Measurements from ENCODE around the gene TTBK2. TPM values are rescaled to one million over a fixed set of nuclear protein-coding genes. Genes with fewer than 3 reads are reported as not detected.
"Not testable (repeated sequence)": the region's sequence is repeated elsewhere in the genome, so short reads cannot be mapped to it uniquely, and the experiment has no call there.

The TTBK2 gene
- 10 to 100 TPM in 2 of 4 donors, 1 to 10 TPM in 2; 8.1 to 12.2 (median 10.0) TPM for polyA plus RNA-seq (ENCODE audit: insufficient read length in 4 of 4)

DNA sequence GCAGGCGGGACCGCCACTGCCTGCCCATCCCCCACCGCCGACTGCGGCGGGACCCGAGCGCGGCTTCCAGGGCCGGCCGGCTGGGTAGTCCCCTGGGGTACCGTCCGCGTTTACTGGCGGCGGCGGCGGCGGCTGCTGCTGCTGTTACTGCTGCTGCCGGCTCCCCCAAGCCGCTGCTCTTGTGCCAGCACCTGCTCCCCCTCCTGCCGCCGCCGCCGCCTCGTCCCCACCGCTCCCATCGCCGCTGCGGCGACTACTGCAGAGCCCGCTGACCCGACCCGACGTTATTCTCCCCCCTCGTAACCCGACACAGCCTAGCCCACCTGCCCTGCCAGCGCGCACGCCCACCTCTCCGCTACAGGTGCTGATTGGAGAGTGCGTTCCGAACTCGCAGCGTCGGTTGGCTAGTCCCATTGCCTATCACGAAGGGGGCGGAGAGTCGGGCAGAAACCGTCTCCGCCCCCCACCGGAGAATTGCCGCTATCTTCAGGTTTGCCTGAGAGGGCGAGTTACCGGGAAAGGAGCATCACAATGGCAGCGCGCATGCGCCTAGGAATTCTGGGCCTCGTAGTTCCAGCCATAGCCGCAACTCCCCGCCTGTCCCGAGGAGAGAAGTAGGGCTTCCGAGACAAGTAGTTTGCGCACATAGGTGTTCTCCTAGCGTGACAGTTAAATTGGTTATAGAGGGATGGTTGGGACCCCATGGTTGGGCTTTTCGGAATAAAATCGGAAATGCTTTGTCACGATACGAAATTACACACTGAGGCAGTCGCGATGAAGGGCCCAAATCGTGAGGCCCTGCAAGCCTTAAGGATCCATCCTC is at the start of gene TTBK2:
Gene TTBK2 (minus strand): TSS at position 260 of the 823 bp plus-strand sequence. CDS start 42,161 bp downstream, outside the sequence.
- peak; percentile 93 to 98 (median 96) for DNase-seq (ENCODE audit: low read depth in 4 of 4, low spot score in 2 of 4)

DNA sequence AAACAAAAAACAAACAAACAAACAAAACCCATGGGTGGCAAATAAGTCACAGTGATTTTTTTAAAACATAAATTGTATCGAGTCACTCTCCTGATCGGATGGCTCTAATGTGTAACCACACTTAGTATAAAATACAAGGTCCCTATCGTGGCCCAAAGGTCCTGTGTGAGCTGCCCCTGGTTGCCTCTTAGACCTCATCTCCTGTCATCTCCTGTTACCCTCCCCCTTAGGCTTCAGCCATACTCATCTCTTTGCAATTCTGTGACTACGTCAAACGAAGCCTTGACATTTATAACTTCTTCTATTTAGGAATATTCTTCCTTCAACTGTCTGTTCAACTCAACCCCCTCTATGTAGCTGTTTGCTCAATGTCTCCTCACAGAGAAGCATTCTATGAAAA is 43.9 kb upstream of the TTBK2 start:
- DNase-seq (ENCODE audit: low read depth in 4 of 4, low spot score in 2 of 4): no peak

DNA sequence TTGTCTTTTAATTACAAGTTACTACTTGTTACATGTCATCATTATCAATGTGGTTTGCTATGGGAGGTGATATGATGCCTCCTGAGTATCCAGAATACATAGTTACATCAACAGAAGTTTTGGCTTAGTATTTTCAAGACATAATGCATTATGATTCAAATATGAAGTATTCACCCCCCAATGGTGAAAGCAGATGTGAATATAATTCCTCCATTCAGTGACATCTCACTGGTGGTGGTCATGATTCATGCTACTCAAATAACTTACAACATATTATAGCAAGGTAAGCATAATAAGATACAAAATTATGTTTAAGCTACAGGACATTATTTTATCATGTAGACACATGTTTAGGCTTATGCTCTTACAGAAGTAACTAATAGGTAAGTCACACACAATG is 34.9 kb upstream of the TTBK2 start:
- DNase-seq (ENCODE audit: low read depth in 4 of 4, low spot score in 2 of 4): no peak

DNA sequence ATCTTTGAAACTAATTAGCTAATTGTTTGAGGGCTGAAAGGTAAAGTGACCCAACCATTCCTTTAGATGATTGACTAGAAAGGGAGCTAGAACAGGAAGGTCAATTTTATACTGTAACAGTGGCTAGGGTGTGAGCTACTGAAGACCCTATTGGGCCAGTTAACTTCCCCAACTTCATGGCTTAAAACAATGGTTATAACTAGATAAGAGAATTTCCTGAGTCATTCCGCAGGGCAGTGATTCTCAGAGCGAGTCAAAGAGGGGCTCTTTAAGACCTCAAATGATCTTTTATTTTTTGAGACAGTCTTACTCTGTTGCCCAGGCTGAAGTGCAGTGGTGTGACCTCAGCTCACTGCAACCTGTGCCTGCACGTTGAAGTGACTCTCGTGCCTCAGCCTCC is 33.7 kb upstream of the TTBK2 start:
- no peak for DNase-seq (ENCODE audit: low read depth in 4 of 4, low spot score in 2 of 4)

DNA sequence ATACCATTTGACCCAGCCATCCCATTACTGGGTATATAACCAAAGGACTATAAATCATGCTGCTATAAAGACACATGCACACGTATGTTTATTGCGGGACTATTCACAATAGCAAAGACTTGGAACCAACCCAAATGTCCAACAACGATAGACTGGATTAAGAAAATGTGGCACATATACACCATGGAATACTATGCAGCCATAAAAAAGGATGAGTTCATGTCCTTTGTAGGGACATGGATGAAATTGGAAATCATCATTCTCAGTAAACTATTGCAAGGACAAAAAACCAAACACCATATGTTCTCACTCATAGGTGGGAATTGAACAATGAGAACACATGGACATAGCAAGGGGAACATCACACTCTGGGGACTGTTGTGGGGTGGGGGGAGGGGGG is 28.3 kb upstream of the TTBK2 start:
- DNase-seq (ENCODE audit: low read depth in 4 of 4, low spot score in 2 of 4): not testable (repeated sequence)

DNA sequence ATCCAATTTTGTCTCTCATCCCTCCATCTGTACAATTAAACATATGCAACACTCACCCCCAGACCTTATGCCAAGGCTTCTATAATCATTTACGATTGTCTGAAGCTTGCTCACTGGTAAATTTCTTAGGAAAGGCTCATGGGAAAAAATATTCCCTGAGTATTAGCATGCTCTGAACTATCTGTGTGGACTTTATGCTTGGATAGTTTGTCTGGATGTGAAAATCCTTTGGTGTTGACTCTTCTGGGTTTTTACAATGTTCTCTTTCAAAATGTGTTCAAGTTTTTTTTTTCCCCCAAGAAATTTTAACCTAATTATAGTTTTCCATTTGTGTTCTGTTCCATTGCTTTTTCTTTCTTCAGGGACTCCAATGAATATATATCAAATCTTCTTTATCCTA is 19.9 kb upstream of the TTBK2 start:
- no peak for DNase-seq (ENCODE audit: low read depth in 4 of 4, low spot score in 2 of 4)

DNA sequence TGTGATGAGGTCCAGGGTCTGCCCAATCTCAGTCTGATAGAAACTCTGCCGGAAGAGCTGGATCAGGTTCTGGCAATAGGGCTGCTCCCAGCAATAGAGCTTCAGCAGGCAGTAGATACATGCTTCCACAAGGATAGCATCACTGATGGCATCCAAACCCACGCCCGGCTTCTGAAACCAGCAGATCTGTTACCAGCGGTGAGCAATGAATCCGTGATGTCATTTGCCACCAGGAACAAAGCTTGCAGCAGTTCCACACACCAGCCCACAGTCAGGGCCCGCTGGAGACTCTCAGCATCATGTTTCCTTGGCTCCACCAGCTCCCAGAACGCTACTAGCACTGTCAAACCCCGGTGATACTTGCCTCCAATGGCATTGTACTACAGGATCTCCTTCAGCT is 19.3 kb upstream of the TTBK2 start:
- DNase-seq (ENCODE audit: low read depth in 4 of 4, low spot score in 2 of 4): no peak

DNA sequence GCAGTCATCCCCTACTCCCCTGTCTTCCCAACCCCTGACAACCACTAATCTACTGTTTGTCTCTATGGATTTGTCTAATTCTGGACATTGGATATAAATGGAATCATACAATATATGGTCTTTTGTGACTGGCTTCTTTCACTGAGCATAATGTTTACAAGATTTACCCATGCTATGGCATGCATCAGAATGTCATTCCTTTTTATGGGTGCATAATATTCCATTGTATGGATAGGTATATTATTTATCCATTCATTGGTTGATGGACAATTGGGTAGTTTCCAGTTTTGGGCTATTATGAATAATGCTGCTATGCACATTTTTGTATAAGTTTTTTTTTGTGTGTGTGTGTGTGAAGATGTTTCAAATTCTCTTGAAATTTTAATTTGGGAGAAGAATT is 16.6 kb upstream of the TTBK2 start:
- DNase-seq (ENCODE audit: low read depth in 4 of 4, low spot score in 2 of 4): no peak

DNA sequence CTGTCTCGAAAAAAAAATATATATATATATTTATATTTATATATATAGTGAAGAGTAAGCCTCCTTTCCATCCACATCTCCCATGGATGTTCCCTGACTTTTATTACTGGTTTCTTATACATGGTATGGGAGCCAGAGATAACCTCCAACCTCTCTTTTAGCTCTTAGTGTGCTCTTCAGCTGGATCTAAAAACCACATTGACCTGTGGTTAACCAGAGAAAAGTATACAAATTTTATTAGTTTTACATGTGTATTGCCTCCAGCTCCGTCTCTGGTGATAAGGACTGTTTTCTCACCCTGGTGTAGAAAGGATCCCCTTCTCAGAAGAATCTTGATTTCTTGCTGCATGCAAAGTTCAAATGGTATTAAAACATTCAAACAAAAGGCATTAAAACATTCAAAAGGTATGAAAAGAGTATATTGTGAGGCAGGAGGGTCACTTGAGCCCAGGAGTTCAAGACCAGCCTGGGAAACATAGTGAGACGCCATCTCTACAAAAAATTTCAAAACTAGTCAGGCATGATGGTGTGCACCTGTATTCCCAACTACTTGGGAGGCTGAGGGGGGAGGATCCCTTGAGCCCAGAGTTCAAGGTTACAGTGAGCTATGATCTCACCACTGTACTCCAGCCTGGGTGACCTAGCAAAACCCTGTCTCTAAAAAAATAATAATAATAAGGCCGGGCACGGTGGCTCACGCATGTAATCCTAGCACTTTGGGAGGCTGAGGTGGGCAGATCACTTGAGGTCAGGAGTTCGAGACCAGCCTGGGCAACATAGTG is 13.5 kb upstream of the TTBK2 start:
- DNase-seq (ENCODE audit: low read depth in 4 of 4, low spot score in 2 of 4): no peak

DNA sequence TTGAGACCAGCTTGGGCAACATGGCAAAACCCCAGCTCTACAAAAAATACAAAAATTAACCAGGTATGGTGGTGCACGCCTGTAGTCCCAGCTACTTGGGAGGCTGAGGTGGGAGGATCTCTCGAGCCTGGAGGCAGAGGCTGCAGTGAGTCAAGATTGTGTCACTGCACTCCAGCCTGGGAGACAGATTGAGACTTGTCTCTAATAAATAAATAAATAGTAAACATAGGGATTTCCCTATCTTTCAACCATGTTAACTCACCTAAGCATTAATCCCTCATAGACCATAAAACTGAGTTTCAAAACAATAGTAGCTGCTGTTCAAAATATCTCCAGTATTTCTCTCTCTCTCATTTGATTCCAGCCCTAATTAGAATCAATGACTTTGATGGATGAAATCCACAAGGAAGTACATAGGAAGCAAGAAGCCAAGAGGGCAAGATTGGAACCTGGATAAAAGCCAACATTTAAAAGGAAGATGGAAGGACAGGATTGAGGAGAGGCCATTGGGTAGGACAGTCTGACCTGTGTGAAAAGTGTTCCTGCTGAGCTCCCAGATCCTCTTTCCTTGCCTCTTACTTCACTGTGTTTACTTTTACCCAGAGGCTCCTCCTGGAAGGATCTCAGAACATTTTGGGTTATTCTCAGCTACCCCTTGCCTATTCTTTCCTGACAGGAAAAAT is 12.4 kb upstream of the TTBK2 start:
- no peak for DNase-seq (ENCODE audit: low read depth in 4 of 4, low spot score in 2 of 4)

DNA sequence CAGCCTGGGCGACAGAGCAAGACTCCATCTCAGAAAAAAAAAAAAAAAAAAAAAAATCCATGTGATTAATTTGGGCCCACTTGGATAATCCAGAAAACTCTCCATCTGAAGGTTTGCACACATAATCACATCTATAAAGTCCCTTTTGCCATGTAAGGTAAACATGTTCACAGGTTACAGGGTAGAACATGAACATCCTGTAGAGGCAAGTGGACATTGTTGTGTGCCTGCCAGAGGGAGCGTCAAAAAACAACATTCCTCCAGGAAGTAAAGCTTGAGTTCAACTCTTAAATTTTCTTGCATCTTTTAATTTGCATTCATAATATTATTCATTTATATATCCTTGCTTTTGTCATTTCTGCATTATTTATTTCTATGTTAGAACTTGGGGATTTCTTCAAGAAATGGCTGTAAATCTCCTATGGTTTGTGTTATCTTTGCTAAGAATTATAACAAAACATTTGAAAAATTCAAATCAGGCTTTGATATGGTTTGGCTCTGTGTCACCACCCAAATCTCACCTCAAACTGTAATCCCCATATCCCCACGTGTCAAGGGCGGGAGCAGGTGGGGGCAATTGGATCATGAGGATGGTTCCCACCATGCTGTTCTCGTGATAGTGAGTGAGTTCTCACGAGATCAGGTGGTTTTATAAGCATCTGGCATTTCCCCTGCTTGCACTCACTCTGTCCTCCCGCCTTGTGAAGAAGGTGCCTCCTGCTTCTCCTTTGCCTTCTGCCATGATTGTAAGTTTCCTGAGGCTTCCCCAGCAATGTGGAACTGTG is 11.3 kb upstream of the TTBK2 start:
- DNase-seq (ENCODE audit: low read depth in 4 of 4, low spot score in 2 of 4): no peak

DNA sequence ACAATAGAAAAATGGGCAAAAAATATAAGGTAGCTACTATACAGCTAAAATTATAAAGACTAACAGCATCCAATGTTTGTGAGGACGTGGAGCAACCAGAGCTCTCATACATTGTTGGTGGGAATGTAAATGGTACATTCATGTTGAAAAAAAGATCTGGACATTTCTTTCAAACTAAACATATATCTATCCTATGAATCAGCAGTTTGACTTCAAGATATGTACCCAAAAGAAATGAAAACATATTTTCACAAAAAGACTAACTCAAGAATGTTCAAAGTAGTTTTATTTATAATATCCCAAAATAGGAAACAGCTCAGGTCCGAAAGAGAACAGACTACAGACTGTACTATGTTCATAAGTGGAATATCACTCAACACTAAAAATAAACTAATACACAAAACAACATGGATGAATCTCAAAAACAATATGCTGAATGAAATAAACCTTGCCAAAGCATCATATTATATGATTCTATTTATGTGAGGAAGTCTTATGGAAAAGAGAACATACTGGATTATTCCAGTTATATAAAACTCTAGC is 8.8 kb upstream of the TTBK2 start:
- DNase-seq (ENCODE audit: low read depth in 4 of 4, low spot score in 2 of 4): no peak

DNA sequence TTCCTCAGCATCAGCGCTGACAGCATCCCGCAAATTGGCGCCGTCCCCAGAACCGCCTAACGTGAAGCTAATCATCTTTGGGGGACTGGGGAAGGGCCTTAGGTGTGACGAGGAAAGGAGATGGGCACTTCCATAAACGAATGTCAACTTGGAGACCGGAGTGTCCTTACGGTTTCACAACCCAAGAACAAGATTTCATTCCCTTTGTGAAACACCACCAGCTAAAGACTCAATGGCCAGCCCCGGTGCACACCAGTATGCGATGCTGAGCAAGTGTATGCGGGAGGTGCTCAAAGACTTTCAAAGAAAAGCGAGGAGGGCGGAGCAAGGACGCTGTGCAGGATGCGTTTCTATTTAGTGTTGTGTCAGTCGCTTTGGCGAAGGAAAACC is 759 bp upstream of the TTBK2 start:
- DNase-seq (ENCODE audit: low read depth in 4 of 4, low spot score in 2 of 4): peak in 3 of 4 donors; percentile 9 to 11 (median 10)

DNA sequence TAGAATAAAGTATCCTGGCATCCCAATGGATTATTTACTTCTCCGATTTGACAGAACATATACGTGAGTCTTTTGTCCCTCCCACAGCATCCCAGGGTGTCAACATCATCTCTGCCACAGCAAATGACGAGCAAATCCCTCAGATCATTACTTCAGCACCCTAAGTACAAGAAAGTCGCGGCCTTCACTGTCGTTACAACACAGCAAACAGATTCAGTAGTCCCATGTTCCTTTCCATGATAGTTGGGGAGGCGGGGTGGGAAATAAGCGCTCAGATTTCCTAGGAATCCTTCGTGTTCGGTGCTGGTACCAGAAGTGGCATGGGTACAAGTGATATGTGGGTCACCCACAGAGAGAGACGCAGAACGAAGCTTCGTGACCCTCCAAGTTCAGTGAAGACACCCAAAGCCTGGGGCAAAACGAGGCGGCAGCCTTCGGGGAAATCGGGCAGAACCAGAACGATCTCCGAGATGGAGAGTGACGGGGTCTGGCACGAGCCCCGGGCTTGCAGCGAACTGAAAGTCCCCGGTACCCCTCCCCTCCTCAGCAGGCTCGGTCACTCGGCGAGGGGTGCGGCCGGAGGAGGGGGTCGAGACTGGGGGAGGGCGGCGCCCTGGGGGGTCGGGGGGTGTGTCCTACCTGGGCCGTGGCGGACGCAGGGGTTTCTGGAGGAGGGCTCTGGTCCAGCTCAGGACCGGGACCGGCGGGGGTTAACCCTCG is 619 bp downstream of the TTBK2 start:
- DNase-seq (ENCODE audit: low read depth in 4 of 4, low spot score in 2 of 4): peak; percentile 23 to 50 (median 30)

DNA sequence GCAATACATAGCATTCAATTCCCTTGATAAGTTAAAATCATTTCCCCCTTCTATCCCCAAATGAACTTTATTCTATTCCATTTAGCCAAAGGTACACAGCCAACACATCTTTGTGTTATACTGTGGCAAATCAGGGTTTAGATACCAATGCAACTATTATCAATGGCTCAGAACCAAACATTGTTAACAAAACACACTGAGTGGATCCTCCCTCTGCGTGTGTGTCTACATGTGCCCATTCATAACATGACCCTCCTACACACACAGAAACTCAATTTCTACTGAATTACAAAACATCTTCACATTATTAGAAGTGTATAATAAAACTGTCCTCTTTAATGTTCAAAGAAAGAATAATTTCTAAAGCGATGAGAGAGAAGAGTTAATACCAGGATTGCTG is 1.3 kb downstream of the TTBK2 start:
- DNase-seq (ENCODE audit: low read depth in 4 of 4, low spot score in 2 of 4): no peak

DNA sequence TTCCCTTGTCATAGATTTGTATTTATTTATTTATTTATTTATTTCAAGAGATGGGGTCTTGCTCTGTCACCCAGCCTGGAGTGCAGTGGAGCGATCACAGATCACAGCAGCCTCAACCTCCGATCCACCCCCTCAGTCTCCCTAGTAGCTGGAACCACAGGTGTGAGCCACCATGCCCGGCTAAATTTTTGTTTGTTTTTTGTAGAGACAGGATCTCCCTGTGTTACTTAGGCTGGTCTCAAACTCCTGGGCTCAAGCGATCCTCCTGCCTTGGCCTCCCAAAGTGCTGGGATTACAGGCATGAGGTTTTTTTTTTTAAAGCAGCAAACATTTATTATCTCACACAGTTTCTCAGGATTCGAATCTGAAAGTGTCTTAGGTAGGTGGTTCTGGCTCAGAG is 2.5 kb downstream of the TTBK2 start:
- no peak for DNase-seq (ENCODE audit: low read depth in 4 of 4, low spot score in 2 of 4)

DNA sequence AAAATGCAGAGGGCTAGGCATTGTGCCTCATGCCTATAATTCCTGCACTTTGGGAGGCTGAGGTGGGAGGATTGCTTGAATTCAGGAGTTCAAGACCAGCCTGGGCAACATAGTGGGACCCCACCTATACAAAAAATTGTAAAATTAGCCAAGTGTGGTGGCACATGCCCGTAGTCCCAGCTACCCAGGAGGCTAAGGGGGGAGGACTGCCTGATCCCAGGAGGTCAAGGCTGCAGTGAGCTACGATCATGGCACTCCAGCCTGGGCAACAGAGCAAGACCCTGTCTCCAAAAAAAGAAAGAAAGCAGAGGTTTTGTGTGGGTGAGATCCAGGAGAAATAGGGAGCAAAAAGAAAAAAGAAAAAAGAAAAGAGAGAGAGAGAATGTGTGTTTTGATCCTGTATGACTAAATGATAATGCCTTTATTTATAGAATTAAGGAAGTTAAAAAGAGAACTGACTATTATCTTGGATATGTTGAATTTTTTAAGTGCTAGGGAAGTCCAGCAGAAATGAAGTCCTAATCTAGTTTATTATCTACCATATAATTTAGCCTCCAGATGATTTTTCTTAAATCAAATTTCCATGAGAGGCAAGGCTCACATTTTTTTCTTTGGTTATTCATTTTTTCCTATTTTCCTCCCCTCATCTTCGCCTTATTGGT is 4.8 kb downstream of the TTBK2 start:
- DNase-seq (ENCODE audit: low read depth in 4 of 4, low spot score in 2 of 4): no peak

DNA sequence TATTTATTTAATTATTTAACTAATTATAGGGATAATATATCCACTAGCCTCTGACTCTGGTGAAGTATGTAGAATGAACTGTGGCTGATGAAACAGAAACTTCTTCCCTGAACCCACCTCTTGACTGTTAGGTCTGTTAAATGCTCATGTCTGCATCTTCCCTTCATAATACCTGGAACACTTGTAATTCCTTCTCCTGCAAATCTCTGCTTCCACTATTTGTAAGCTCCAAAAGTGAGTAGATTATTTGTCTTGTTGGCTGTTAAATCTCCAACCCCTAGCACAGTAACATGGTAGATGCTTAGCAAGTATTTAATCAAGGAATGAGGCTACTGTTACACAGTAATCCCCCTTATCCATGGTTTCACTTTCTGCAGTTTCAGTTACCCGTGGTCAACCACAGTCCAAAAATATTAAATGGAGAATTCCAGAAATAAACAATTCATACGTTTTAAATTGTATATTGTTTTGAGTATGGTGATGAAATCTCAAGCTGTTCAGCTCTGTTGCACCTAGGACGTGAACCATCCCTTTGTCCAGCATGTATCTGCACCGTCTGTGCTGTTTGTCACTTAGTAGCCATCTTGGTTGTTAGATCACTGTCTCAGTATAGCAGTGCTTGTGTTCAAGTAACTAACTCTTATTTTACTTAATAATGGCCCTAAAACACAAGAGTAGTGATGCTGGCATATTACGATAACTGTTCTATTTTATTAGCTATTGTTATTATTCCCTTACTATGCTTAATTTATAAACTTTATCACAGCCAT is 5.7 kb downstream of the TTBK2 start:
- no peak for DNase-seq (ENCODE audit: low read depth in 4 of 4, low spot score in 2 of 4)

All from left renal cortex interstitium (tissue), 4 donors.